Middle frontal gyrus (tissue), 1 donor: ENCODE data around the gene HSFX2.
"Not testable (repeated sequence)": the region's sequence is repeated elsewhere in the genome, so short reads cannot be mapped to it uniquely, and the experiment has no call there.

Experiments
- DNase-seq: peaks from one replicate; pipeline ENCODE4 v3.0.0-alpha.2; 2015; ENCODE audit warnings: low spot score; ENCODE audit errors: extremely low spot score

HSFX2 gene, protein sequence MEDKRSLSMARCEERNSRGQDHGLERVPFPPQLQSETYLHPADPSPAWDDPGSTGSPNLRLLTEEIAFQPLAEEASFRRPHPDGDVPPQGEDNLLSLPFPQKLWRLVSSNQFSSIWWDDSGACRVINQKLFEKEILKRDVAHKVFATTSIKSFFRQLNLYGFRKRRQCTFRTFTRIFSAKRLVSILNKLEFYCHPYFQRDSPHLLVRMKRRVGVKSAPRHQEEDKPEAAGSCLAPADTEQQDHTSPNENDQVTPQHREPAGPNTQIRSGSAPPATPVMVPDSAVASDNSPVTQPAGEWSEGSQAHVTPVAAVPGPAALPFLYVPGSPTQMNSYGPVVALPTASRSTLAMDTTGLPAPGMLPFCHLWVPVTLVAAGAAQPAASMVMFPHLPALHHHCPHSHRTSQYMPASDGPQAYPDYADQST

DNA sequence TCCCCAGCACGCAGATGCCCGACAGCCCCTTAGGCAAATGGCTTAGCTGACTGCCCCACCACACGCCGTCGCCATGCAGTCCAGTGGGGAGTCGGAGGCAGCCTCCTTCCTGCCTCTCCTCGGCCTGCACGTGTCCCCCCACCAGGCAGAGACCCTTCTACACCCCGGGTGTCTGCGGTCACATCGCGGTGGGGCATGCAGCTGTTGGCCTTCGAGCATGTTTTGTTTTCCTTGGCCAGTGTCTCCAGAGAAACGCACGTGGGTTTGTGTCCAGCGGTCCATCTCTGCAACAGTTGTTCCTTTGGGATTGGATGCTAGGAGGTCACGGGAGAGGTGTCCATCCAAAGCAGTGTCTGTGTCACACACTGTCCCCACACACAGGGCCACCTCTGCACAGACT, at the start of gene HSFX2:
TSS of gene HSFX2 (minus strand) at position 101 of the 400 bp plus-strand sequence. CDS start 614 bp downstream, outside the sequence.
- DNase-seq, result not testable (repeated sequence)

DNA sequence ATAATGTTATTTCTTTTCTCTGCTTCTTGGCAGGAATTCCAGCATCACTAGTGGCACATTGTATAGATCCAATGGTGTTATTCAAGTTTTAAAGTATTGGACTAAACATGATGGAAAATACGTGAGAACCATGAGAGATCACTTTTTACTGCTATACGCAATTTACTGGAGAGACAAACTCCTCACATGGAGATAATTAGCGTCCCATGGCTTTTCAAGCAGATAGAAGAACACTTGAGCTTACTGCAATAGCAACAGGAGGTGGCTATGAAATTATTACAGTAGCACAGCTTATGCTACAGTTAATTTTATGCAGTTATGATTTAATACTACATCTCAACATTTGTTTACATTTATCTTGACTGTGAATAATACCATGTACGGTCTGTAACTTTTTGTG, 48.4 kb upstream of the HSFX2 start:
- no peak for DNase-seq

DNA sequence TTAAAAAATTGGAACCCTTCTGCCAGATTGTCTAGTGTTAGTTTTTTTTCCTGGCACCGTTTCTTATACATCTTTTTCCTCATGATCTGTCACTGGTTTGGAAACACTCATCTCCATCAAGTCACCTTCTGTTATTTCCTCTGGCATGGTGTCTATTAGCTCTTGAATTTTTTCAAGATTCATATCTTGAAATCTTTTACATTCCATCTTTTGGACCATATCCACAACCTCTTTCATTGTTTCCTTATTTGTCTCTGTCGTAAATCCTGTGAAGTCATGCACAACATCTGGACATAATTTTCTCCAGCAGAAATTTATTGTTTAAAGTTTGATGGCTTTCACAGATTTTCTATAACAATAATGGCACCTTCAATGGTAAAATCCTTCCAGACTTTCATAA, 46.7 kb upstream of the HSFX2 start:
- no peak for DNase-seq

DNA sequence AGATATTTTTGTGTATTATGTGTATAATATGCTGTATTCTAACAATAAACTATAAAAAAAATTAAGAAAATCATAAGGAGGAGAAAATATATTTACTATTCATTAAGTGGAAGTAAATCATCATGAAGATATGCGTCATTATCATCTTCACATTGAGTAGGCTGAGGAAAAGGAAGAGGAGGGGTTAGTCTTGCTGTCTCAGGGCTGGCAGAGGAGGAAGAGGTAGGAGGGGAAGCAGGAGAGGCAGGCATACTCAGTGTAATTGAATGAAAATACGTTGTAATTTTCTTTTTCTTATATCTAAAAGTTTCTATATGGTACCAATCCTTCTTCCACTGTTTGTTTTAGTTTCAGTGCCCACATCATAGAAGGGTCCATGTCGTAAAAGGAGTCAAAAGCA, 46.3 kb upstream of the HSFX2 start:
- DNase-seq, result no peak

DNA sequence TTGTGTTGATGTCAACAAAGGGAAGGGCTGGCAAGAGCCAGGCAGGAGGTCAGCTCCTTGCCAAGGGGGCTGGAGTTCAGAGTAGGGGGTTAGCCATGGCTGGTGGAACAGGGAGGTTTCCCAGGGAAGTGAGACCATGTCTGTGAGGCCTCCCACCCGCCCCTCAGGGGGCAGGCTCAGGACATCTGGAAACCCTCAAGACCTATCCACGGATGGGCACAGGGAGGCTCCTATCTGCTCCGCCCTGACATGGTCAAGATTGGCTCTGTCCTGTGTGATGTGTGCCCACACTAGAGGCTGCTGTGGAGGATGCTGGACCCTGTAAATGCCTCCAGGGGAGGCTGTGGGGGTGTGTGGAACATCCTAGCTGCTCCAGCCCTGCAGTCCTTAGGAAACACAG, 44.5 kb upstream of the HSFX2 start:
- DNase-seq, result no peak

DNA sequence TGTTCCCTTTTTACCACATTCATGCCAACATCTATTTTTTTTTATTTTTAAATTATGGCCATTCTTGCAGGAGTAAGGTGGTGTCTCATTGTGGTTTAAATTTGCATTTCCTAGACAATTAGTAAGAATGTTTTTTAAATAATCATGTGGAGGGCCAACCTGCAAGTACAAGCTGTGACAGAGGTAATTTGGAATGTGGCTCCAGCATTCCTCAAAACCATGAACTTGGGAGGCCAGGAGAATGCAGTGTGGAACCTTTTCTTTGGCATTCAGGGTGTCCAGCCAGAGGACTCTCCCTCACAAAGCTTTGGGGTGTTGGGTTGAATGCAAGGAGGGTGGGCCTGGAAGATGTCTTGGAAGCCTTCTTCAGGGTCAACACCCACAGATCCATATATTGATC, 43.7 kb upstream of the HSFX2 start:
- no peak for DNase-seq

DNA sequence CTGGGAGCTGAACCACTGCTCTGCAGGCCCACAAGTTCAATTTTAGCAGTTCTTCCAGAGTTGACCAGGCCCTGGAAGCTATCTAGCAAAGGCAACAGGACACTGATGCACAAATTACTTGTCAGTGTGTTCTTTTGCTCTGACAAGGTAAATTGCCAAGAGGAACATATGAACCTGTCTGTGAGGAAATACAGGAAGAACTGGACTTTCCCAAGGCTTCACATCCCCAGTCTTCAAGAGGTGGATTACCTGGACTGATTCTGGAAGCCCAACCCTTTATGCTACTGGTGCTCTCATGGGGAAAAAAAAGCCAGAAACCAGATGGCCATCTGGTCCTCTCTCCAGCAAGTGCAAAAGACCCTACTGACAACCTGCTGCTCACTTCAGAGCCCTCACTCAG, 38.4 kb upstream of the HSFX2 start:
- DNase-seq, result no peak

DNA sequence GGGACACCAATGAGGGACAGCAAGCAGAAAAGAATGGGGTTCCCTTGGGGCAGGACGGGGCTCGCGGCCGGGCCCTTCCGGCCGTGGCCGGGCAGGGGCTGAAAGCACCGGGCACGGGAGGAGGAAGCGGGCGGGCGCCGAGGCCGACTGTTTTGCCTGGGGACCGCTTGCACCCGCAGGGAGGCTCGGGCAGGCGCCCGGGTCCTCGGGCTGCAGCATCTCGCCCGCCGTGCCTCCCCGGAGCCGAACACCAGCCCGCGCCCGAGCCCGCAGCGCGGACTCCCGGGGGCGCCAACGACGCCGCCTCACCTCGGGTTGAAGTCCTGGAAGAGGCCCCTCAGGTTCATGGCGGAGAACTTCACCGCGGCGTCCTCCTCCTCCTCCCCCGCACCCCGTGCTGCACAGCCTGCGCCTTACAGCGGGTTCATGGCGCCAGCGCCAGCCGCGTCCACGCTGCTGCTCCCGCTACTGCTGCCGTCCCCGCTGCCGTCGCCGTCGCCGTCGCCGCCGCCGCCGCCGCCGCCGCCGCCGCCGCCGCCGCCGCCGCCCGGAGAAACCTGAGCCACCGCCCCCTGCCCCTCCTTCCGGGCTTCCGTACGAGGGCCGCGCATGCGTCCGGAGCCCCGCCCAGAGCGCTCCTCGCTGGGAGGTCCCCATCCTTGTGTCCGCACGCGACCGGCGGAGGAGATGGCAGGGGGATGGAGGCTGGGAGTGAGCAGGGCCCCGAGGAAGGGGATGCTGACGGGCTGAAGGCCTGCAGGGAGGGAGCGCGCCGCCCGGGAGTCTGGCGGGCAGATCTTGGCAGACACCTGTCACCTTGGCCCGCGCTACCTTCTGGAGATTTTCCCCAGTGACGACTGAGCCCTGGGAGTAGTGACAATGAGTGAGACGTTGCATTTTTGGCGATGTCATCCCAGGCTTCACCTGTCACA, 36.4 kb upstream of the HSFX2 start, which contains the start of gene TMEM185A:
TSS of gene TMEM185A (minus strand) at position 559 of the 932 bp plus-strand sequence. CDS start at position 347, 212 bp downstream.
- no peak for DNase-seq

DNA sequence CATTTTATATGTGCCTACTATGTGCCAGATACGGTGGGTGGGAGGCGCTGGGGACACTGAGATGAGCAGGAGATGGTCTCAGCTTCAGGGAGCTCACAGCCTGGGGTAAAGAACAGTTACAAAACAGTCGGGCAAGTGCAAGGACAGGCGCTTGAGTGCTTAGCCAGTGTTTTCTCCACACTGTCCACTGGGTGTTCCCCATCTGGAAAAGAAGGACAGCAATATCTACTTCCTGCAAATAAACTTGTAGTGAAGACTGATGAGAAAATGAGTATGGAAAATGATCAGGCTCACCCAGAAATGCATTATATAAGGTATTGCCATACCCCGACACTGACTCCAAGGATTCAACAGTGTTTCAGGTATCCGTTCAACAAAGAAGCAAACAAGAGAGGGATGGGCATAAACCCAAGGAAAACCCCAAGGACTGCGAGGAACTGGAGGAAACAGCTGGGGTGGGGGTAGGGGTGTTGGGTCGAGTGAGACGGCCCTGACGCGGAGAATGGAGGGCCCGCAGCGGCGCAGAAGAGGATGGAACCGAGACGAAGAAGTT, 35.6 kb upstream of the HSFX2 start:
- DNase-seq, result no peak

DNA sequence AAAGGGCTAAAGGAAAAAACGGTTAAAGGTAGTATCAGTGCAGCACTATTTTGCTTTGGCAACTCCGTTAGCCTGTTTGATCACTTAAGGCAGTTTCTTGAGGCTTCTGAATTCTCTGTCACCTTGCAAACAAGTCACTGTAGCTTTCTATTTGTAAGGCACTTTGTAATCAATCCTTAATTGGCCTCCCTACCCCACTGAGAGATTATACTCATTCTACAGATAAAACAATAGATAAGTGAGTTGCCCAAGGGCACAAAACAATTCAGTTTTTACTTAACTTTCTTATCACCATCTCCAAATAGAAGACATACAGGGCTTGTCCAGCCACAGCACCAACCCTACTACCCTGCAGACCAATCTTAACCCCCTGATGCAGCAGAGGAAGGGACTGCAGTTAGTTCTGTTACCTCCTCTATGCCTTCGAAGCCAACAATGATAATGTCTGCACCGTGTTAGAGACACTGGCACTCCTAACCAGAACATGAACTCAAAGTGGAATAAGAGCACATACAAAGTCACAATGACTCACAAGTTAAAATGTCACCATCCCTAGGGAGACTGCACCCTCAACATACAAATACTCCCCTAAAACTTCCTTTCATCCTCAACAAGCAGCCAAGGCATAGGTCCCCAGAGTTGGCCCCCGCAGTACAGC, 34.7 kb upstream of the HSFX2 start:
- no peak for DNase-seq

DNA sequence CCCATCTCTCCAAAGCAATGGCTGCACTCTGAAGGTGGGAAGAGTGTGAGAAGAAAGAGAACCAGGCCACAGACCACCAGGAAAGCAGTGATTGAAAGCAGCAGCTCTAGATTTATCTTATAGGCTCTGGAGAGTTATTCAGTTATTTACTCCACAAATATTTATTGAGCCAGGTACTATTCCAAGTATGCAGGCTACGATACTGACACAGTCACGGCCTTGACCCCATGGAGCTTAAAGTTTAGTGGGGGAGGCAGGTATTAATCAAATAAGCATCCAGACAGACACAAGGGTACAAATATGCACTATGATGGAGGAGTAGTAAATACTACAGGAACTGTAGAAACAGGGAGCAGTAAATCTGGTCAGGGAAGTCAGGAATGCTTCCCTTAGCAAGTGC, 33.7 kb upstream of the HSFX2 start:
- DNase-seq, result no peak

DNA sequence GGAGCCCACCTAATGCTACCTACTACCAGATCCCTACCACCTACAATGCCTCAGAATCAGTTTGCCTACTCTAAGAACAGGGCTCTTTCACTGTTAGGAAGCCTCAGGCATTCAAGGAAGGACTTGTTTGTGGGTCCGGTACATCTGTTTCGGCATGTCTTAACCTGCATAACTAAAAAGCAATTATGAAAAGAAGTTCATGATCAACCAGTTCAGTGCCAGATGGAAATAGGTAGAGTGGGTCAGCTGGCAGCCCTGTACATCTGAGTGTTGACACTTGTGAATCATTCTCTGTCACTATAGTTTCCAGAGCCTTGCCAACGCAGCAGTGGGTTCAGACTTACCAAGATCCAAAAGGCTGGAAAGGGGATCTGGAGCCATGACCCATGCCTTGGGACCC, 33.2 kb upstream of the HSFX2 start:
- DNase-seq, result no peak

DNA sequence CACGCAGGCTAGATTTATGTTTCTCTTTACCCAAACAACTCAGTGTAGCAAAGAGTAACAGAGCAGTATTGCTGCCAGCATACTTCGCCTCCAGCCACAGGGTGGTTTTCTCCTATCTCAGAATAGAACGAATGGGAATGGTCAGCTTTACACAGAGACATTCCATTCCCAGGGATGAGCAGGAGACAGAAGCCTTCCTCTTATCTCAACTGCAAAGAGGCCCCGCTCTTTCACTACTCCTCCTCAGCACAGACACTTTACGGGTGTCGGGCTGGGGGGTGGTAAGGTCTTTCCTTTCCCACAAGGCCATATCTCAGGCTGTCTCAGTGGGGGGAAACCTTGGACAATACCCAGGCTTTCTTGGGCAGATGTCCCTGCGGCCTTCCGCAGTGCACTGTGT, 31.7 kb upstream of the HSFX2 start:
- not testable (repeated sequence) for DNase-seq

DNA sequence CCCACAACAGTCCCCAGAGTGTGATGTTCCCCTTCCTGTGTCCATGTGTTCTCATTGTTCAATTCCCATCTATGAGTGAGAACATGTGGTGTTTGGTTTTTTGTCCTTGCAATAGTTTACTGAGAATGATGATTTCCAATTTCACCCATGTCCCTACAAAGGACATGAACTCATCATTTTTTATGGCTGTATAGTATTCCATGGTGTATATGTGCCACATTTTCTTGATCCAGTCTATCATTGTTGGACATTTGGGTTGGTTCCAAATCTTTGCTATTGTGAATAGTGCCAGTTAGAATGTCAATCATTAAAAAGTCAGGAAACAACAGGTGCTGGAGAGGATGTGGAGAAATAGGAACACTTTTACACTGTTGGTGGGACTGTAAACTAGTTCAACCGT, 24.5 kb upstream of the HSFX2 start:
- DNase-seq, result not testable (repeated sequence)

DNA sequence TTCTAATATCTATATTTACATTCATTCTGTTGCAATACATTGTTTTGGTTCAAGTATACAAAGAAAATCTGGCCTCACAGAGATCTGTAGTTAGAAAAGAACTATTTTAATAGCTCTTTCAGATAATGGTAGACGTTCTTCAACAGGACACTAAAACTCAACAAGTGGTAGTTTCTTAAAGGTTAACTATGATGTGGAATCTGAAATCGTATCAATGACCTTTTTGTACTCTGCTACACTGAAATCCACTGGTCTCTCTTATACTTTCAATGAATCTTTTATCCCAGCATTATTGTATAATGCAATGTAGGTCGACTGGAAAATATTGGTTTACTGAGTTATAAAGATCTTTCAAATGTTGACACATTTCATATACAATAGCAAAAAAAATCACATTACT, 23.8 kb upstream of the HSFX2 start:
- no peak for DNase-seq

DNA sequence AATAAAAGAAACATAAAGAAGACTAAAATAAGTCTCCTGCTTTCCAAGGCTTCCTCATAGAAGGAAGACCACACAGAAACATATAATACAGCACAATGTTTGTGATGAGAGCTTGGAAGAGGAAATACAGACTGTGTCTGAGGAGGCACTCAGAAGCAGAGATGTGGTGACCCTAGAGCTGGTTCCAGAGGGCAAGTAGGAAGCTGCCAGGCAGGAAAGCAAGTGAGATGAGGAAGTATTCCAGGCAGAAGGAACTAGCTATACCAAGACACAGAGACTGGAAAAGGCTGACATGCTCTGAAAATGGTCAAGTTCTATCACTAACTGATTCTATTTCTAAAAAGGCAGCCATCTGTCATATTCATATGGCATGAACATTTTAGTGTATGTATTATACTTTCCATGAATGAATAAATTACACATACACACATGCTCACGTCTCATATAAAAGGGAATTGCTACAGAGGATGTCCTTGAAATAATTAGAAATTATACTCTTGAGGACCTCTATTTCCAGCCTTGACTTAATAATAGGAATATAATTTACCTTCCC, 16.6 kb upstream of the HSFX2 start:
- DNase-seq, result no peak

DNA sequence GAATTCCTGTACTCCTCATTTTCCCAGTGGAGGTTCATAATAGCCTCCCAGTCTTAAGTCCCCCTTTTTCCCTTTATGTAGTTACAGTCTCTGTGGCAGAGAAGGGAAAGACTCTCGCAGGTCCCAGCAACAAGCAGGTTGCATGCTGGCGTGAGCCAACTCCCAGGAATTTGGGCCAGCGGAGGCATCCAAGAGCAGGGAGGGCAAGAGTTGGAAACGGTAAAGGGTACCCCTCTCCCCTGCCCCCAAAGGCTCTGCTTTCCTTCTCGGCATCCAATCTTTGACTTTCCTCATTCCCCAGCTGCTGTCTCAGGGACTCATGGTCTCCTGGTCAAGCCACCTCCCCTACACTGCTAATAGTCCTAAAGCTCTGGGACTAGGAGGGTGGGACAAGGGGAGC, 15.4 kb upstream of the HSFX2 start:
- DNase-seq, result no peak

DNA sequence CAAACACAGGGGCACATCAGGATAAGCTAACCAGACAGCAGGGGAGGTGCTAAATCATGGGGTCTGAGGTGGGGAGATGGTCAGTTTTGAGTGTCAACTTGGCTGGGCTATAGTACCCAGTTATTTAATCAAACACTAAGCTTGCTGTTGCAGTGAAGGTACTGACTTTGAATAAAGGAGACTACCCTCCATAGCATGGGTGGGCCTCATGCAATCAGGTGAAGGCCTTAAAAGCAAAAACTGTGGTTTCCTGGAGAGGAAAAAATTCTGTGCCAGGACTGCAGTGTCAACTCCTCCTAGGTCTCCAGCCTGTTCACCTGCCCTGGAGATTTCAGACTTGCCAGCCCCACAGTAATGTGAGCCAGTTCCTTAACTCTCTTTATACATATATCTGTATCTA, 12.6 kb upstream of the HSFX2 start:
- no peak for DNase-seq

DNA sequence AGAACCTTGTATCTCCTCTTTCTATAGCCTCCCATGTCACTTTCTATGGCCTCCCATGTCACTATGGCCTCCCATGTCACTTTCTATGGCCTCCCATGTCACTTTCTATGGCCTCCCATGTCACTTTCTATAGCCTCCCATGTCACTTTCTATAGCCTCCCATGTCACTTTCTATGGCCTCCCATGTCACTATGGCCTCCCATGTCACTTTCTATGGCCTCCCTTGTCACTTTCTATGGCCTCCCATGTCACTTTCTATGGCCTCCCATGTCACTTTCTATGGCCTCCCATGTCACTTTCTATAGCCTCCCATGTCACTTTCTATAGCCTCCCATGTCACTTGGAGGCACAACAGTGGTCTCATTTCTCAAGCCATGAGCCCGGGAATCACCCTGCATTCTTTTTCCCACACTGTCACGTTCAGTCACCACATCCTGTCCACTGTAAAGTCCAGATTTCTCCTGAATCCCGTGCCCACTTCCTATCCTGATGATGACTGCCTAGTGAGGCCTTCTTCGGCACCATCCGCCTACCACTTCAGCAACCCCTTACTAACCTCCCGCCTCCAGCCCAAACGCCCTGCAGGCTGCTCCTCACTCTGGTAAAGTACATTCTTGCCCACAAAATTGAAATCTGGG, 10.3 kb upstream of the HSFX2 start:
- DNase-seq, result not testable (repeated sequence)

DNA sequence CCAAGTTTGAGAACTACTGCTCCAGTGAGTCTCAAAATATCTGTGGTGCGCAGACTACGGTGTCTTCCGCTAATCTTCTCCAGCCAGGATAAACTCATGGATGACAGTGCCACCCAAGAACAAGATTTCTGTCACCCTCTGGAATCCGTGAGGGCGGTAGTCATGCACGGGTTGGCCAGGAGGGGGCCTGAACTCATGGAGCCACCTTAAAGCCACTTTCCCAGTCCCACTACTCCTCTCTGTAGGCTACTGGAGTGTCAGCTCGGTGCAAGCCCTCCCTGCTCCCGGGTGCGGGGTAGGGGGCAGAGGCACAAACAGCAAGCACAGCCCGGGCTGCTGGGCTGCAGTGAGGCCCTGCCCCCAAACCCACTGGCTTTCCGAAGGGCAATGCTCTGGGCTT, 3.5 kb upstream of the HSFX2 start:
- DNase-seq, result not testable (repeated sequence)

DNA sequence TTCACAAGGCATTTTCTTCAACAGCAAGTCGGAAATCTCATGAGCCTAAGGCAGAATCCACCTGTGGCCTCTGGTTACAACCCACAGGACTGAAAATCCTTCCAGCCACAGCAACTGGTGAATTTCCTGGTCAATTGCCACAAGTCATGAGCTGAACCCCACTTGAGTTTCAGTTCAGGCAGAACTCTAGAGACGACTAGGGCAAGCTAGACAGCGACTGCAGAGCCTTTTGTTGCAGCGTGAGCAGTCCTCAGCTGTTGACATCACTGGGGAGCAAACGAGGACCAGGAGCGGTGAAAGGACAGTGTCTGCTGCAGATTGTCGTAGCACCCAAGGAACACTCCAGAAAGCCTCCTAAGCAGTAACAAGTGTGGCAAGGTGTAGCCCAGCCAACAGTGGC, 829 bp upstream of the HSFX2 start:
- not testable (repeated sequence) for DNase-seq
